DND-41 (cell line): ENCODE results near the gene IL3RA.
"Not testable (repeated sequence)": the region's sequence is repeated elsewhere in the genome, so short reads cannot be mapped to it uniquely, and the experiment has no call there.

Source experiments
- CTCF ChIP-seq: IDR thresholded peaks from 2 replicates; pipeline ENCODE4 v1.5.1; 2012; ENCODE audit warnings: borderline replicate concordance, low read length, moderate library complexity, mild to moderate bottlenecking; ENCODE audit not compliant: poor library complexity, severe bottlenecking; ENCODE audit errors: extremely low read depth
- EZH2 ChIP-seq: IDR thresholded peaks from 3 replicates; pipeline ENCODE4 v1.6.1; 2012; ENCODE audit warnings: borderline replicate concordance, low read depth, mild to moderate bottlenecking, moderate library complexity, low read length, inconsistent platforms; ENCODE audit not compliant: severe bottlenecking

GRCh38 chrX:1426321-1426720, 89.7 kb downstream of the IL3RA start:
- TF ChIP-seq CTCF, EZH2: not testable (repeated sequence)
